HG03175 (cell line): Measurements from ENCODE around the gene SLC22A31.
"Not testable (repeated sequence)": the region's sequence is repeated elsewhere in the genome, so short reads cannot be mapped to it uniquely, and the experiment has no call there.

ENCODE experiments used
- ATAC-seq: cut with Tn5 transposase; IDR thresholded peaks from one replicate; pipeline ENCODE4 v1.9.1; 2021; ENCODE audit warnings: mild to moderate bottlenecking, moderate library complexity; ENCODE audit not compliant: unreplicated experiment

The SLC22A31 gene

GRCh38 chr16:89200124-89200849 is at the start of gene SLC22A31:
Gene SLC22A31, minus strand, starts transcription at chr16:89200537. Its CDS starts 36 bp downstream, at chr16:89200501.
- ATAC-seq: no peak

GRCh38 chr16:89248196-89248982 is 48.1 kb upstream of the SLC22A31 start:
- ATAC-seq: no peak

GRCh38 chr16:89247734-89248075 is 47.4 kb upstream of the SLC22A31 start:
- ATAC-seq: not testable (repeated sequence)

GRCh38 chr16:89246903-89247733 is 46.8 kb upstream of the SLC22A31 start:
- ATAC-seq: peak; percentile 70

GRCh38 chr16:89246383-89246902 is 46.1 kb upstream of the SLC22A31 start:
- ATAC-seq: no peak

GRCh38 chr16:89244754-89245153 is 44.4 kb upstream of the SLC22A31 start:
- no peak for ATAC-seq

- ATAC-seq: not testable (repeated sequence)
These were observed 43.9 kb upstream of the SLC22A31 start for GRCh38 chr16:89244264-89244663.

GRCh38 chr16:89243664-89244063 is 43.3 kb upstream of the SLC22A31 start:
- ATAC-seq: no peak

GRCh38 chr16:89242795-89243200 is 42.5 kb upstream of the SLC22A31 start:
- no peak for ATAC-seq

GRCh38 chr16:89241187-89242007 is 41.1 kb upstream of the SLC22A31 start:
- ATAC-seq: peak; percentile 72

- no peak for ATAC-seq
These were observed 37.4 kb upstream of the SLC22A31 start for GRCh38 chr16:89237733-89238132.

GRCh38 chr16:89233678-89234490 is 33.5 kb upstream of the SLC22A31 start:
- ATAC-seq: no peak

GRCh38 chr16:89232107-89232506 is 31.8 kb upstream of the SLC22A31 start:
- no peak for ATAC-seq

- no peak for ATAC-seq
These were observed 29.9 kb upstream of the SLC22A31 start for GRCh38 chr16:89230255-89230654.

GRCh38 chr16:89224665-89225064 is 24.3 kb upstream of the SLC22A31 start:
- ATAC-seq: no peak

GRCh38 chr16:89222931-89223330 is 22.6 kb upstream of the SLC22A31 start:
- no peak for ATAC-seq

GRCh38 chr16:89221604-89222003 is 21.3 kb upstream of the SLC22A31 start:
- ATAC-seq: no peak

GRCh38 chr16:89219365-89219764 is 19.0 kb upstream of the SLC22A31 start:
- no peak for ATAC-seq

GRCh38 chr16:89217388-89218191 is 17.3 kb upstream of the SLC22A31 start, which contains the start of gene ZNF778:
Gene ZNF778, plus strand, starts transcription at chr16:89217703. Its CDS starts 3,425 bp downstream, at chr16:89221128.
- peak; percentile 85 for ATAC-seq
